ENCODE data around the gene RGS8.

The RGS8 gene

GRCh38 chr1:182684116-182684828 is at the start of gene RGS8:
Gene RGS8 (minus strand): TSS chr1:182684587. CDS start chr1:182669649, 14,938 bp downstream.
- no peak for DNase-seq (ENCODE audit: low spot score)

GRCh38 chr1:182731852-182732575 is 47.6 kb upstream of the RGS8 start:
- DNase-seq (ENCODE audit: low spot score) = no peak

- DNase-seq (ENCODE audit: low spot score) = no peak
Measured at GRCh38 chr1:182726912-182727311, 42.5 kb upstream of the RGS8 start.

GRCh38 chr1:182725259-182726255 is 41.2 kb upstream of the RGS8 start:
- DNase-seq (ENCODE audit: low spot score) = no peak

GRCh38 chr1:182724215-182724614 is 39.8 kb upstream of the RGS8 start:
- no peak for DNase-seq (ENCODE audit: low spot score)

- DNase-seq (ENCODE audit: low spot score) = no peak
Measured at GRCh38 chr1:182723200-182723599, 38.8 kb upstream of the RGS8 start.

- DNase-seq (ENCODE audit: low spot score) = no peak
Measured at GRCh38 chr1:182721525-182721924, 37.1 kb upstream of the RGS8 start.

- DNase-seq (ENCODE audit: low spot score) = no peak
Measured at GRCh38 chr1:182720463-182720862, 36.1 kb upstream of the RGS8 start.

GRCh38 chr1:182719553-182719952 is 35.2 kb upstream of the RGS8 start:
- no peak for DNase-seq (ENCODE audit: low spot score)

GRCh38 chr1:182718311-182718710 is 33.9 kb upstream of the RGS8 start:
- no peak for DNase-seq (ENCODE audit: low spot score)

GRCh38 chr1:182716740-182717720 is 32.6 kb upstream of the RGS8 start:
- DNase-seq (ENCODE audit: low spot score) = no peak

GRCh38 chr1:182715531-182715930 is 31.1 kb upstream of the RGS8 start:
- peak; percentile 62 for DNase-seq (ENCODE audit: low spot score)

GRCh38 chr1:182714546-182714945 is 30.2 kb upstream of the RGS8 start:
- DNase-seq (ENCODE audit: low spot score) = no peak

GRCh38 chr1:182713939-182714338 is 29.6 kb upstream of the RGS8 start:
- no peak for DNase-seq (ENCODE audit: low spot score)

- no peak for DNase-seq (ENCODE audit: low spot score)
Measured at GRCh38 chr1:182713492-182713891, 29.1 kb upstream of the RGS8 start.

- no peak for DNase-seq (ENCODE audit: low spot score)
Measured at GRCh38 chr1:182709855-182710254, 25.5 kb upstream of the RGS8 start.

GRCh38 chr1:182709225-182709764 is 24.9 kb upstream of the RGS8 start:
- no peak for DNase-seq (ENCODE audit: low spot score)

- DNase-seq (ENCODE audit: low spot score) = peak; percentile 25
Measured at GRCh38 chr1:182707122-182707521, 22.7 kb upstream of the RGS8 start.

GRCh38 chr1:182704677-182705076 is 20.3 kb upstream of the RGS8 start:
- no peak for DNase-seq (ENCODE audit: low spot score)

- no peak for DNase-seq (ENCODE audit: low spot score)
Measured at GRCh38 chr1:182703539-182703938, 19.2 kb upstream of the RGS8 start.

All from cerebellar cortex (tissue), 1 donor.